Inflammatory macrophage treated with lipopolysaccharide for 4 hours (primary cell): ENCODE data around the gene NELFCD.
"Not testable (repeated sequence)": the region's sequence is repeated elsewhere in the genome, so short reads cannot be mapped to it uniquely, and the experiment has no call there.

ENCODE experiments used
- DNase-seq: peaks from one replicate; pipeline ENCODE4 v3.0.0-alpha.2; 2020

NELFCD gene

DNA sequence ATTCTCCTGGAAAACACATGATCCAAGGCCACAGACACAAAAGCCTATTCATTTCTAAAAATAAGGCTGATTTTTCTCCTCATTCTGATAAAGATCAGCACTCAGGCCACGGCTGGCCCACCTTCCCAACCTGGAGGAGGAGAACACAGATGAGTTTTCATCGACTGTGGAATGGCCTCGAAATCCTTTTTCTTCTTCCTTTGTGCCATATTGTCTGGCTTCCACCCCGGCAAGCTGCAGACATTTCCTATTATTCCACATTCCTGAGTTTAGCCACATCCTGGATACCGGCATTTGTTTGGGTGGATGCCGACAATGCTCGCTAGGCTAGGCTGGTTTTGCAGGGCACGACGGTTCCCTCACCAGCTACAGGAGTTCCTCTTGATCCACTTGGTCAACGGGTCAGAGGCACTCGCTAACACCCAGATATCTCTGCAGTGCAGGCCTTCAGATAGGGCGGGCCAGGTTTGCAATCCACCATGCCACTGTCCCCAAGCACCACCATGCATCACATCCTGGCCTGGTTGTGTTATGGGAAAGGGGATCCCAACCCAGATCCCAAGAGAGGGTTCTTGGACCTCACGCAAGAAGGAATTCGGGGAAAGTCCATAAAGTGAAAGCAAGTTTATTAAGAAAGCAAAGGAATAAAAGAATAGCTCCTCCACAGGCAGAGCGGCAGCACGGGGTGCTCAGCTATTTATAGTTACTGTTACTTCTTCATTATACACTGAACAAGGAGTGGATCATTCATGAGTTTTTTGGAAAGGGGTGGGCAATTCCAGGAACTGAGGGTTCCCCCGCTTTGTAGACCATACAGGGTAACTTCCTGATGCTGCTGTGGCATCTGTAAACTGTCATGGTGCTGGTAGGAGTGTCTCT lies 30.2 kb downstream of the NELFCD start:
- DNase-seq = peak; percentile 39

DNA sequence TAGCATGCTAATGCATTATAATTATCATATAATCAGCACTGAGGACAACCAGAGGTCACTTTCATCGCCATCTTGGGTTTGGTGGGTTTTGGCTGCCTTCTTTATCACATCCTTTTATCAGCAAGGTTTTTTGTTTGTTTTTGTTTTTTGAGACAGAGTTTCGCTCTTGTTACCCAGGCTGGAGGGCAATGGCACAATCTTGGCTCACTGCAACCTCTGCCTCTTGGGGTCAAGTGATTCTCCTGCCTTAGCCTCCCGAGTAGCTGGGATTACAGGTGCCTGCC lies 30.8 kb downstream of the NELFCD start:
- DNase-seq = not testable (repeated sequence)

DNA sequence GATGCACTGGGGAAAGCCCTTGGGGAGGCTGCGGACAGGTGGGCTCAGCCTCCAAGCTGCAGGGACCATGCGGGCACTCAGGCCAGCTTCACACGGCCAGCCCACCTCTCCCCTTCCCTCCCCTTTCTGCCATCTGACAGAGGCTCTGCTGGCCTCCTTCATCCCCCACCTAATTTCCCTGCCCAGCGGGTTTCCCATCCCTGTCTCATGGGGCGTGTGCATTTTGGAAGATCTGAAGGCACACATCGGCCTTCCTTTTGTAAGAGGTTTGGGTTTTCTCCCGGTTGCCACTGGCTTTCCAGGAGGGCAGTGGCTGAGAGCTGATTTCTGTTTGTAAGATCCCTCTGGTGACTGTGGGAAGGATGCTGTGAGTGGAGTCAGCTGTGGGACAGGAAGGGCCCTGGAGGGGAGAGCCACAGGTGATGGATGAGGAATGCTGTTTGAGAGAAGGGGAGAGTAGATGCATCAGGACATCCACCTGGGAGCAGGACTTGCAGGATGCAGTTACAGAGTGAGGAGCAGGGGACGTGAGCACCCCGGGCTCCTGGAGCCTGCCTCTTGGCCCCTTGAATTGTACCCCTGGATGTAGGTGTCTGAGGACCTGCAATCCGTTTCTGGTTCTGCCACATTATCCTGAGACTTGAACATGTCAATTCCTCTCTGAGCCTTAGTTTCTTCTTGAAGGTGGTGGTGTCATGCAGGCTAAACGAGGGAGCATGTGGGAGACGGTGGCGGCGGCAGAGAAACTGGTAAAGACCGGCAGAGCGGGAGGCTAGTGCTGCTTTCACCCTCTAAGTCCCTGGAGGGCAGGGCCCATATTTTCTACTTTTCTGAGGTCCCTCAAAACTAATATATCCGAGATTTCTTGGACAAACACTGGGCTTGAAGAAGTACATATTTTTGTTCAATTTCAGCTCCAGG lies 32.2 kb downstream of the NELFCD start:
- DNase-seq = no peak

DNA sequence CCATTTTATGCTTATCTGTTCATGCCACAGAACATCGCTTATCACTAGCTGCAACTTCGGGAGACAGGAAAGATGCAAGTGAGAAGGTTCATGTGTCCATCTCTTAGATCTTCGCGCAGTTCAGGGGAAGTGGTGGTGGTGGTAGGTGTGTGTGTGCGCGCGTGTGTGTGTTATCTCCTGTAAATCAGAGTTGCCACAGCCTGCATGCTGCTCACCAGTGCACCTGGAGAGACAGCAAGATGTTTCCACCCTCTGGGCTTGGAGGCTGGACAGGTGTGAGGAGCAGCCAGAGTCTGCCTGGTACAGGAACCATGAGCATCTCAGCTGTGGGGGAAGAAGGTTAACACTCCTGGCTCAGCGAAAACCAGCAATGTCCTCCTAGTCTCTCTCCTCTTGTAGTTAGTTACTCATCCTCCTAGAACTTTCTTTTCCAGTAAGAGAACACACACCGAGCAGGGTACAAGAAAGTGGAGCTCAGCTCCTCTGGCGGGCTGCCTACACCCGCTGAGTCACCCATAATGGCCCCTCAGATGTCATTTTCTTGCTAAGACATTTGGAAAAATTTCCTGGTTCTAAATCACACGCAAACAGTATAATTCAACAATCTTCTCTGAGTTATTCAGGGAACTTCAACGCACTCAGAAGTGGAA lies 33.0 kb downstream of the NELFCD start:
- DNase-seq = no peak

DNA sequence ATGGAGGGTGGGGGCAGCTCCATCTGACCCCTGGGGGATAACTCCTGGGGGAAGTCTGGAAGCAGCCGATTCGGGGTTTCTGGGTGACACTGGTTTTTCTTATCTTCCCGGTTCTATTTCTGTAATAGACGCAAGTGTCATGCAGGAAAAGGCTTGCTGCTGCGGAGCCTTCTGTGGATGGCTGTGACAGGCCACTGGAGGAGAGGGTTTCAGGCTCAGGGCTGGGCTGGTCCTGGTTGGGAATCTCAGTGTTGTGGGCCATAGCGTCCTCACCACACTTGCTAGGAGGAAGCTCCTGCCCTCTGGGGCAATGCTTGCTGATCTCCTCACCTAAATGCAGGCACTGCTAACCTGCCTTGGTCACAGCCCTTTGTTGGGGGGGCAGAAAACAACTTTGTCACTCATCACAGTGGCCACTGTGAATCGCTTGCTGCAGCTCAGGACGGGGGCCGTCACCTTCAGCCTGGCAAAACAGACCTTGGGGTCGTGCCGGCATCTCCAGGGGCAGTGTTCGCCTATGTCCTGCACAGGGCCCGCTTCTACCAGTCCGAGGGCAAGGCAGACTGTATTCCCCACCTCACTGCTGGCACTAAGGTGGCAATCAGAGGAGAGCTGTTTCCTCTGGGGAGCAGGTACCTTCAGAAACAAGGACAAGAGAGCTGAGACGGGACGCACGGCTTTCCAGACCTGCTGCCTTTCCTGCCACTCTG lies 33.8 kb downstream of the NELFCD start:
- DNase-seq = no peak

GRCh38 chr20:59015411-59015810 lies 34.4 kb downstream of the NELFCD start:
- no peak for DNase-seq

GRCh38 chr20:59015812-59016711 lies 35.0 kb downstream of the NELFCD start:
- DNase-seq = no peak

- no peak for DNase-seq
Observed at GRCh38 chr20:59016795-59017492, 35.9 kb downstream of the NELFCD start.

GRCh38 chr20:59017493-59018231 lies 36.6 kb downstream of the NELFCD start:
- DNase-seq = no peak

GRCh38 chr20:59018817-59019216 lies 37.8 kb downstream of the NELFCD start:
- no peak for DNase-seq

GRCh38 chr20:59019217-59019616 lies 38.2 kb downstream of the NELFCD start, which contains the start of gene TUBB1:
TSS of gene TUBB1 (plus strand) at chr20:59019429. CDS start at chr20:59019523, 94 bp downstream.
- no peak for DNase-seq

DNA sequence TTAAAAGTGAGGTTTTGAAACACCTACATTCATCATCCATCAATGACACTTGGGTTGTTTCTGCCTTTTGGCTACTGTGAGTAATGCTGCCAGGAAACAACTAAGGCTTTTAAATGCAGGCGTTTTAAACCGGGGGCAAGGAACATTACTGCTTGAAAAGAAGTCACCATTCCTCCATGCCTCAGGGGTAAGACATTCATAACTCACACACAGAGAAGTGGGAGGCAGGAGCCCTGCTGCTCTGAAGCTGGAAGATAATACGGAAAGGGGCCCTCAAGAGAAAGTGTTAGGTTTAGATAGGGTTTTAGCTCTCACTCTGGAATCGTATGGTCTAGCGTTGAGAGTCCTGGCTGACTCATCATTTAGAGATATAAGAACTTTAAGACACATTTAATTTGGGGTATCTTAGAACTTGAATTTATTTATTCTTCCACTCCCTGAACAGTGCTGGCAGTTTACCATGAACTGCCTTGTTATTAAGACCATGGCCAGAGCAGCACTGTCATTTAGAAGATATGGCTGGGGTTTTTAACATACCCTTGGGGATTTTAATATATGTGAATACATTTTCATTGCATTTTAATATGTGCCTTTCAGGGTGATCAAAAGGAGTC lies 40.0 kb downstream of the NELFCD start:
- DNase-seq = no peak

GRCh38 chr20:59022754-59023153 lies 41.7 kb downstream of the NELFCD start:
- DNase-seq = no peak

DNA sequence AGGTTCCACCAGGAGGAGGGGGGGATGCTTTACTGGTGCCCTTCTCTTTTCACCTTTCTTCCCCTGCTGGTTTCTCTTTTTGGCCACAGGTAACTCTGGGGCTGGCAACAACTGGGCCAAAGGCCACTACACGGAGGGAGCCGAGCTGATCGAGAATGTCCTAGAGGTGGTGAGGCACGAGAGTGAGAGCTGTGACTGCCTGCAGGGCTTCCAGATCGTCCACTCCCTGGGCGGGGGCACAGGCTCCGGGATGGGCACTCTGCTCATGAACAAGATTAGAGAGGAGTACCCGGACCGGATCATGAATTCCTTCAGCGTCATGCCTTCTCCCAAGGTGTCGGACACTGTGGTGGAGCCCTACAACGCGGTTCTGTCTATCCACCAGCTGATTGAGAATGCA lies 42.6 kb downstream of the NELFCD start:
- DNase-seq = no peak

GRCh38 chr20:59024111-59024530 lies 43.1 kb downstream of the NELFCD start:
- no peak for DNase-seq

DNA sequence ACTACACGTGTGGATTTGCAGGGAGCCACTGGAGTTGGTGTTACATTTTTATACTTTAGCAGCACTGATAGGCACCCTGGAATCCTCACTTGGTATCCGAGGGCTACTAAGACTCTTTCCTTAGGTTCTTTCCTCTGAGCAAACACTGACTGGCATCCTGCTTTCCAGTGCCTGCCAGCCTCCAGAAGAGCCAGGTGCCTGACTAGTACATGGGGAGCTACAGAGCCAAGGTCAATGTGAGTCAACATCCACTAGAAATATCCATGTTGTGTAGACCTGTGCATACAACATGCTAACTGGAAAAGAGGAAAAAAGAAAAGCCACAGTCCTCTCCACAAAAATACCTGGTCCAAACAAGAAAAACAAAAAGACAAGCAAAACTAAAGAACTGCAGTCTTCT lies 44.0 kb downstream of the NELFCD start:
- DNase-seq = no peak

DNA sequence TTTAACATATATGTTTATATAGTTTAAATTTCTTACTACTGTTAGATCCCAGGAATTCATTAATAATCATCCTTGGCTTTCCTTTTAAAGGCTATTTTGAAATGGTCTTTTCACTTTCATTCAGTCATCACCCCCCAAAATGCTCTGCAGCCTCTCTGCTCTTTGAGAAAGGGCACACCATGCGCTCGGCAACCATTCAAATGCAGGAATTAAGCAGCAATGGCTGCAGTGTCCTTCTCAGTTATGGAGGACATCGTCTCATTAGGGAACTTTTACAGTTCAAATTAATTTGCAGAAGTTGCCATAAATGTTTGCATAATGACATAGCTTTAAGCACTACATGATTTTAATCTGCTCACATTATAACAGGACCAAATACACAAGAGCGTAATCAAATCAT lies 44.5 kb downstream of the NELFCD start:
- DNase-seq = no peak

GRCh38 chr20:59026904-59027740 lies 46.1 kb downstream of the NELFCD start:
- no peak for DNase-seq
